ENCODE results near the gene ZNF565. TPM values are rescaled to one million over a fixed set of nuclear protein-coding genes. Genes with fewer than 3 reads are reported as not detected.

Gene ZNF565
- total RNA-seq, 2 donors from 2014 or later: 1.6 to 2.7 TPM

DNA sequence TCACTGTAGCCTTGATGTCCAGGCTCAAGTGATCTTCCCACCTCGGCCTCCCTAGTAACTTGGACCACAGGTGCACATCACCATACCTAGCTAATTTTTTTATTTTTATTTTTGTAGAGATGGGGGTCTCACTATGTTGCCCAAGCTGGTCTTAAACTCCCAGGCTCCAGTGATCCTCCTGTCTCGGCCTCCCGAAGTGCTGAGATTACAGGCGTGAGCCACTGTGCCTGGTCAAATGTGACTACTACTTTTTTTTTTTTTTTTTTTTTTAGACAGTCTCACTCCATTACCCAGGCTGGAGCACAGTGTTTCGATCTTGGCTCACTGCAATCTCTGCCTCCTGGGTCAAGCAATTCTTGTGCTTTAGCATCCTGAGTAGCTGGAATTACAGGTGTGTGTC is 41.6 kb downstream of the ZNF565 start:
- no peaks in the 10 kb centered on the region for H3K27me3 ChIP-seq (ENCODE audit: control insufficient read depth, insufficient read depth, low read length, poor library complexity, severe bottlenecking)
- H3K9ac ChIP-seq (ENCODE audit: extremely low read depth, low read length, poor library complexity, severe bottlenecking): no peak overlapping the region
- TF ChIP-seq, protein P1, sequence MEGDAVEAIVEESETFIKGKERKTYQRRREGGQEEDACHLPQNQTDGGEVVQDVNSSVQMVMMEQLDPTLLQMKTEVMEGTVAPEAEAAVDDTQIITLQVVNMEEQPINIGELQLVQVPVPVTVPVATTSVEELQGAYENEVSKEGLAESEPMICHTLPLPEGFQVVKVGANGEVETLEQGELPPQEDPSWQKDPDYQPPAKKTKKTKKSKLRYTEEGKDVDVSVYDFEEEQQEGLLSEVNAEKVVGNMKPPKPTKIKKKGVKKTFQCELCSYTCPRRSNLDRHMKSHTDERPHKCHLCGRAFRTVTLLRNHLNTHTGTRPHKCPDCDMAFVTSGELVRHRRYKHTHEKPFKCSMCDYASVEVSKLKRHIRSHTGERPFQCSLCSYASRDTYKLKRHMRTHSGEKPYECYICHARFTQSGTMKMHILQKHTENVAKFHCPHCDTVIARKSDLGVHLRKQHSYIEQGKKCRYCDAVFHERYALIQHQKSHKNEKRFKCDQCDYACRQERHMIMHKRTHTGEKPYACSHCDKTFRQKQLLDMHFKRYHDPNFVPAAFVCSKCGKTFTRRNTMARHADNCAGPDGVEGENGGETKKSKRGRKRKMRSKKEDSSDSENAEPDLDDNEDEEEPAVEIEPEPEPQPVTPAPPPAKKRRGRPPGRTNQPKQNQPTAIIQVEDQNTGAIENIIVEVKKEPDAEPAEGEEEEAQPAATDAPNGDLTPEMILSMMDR (conservative IDR thresholded peaks at IDR 0.05): no peak
- no peaks in the 10 kb centered on the region for H3K36me3 ChIP-seq (ENCODE audit: control insufficient read depth, insufficient read depth, low read length)
- no peaks in the 10 kb centered on the region for H3K36me3 Mint-ChIP-seq (ENCODE audit: low read depth)
- no peak overlapping the region for H3K4me3 Mint-ChIP-seq
- no peak overlapping the region for H3K4me3 ChIP-seq (ENCODE audit: low read length)
- H3K4me1 Mint-ChIP-seq: no peaks in the 10 kb centered on the region
- no peaks in the 10 kb centered on the region for H3K9me3 Mint-ChIP-seq
- H3K27ac ChIP-seq (ENCODE audit: low read depth, low read length): no peak overlapping the region
- no peaks in the 10 kb centered on the region for H3K27me3 Mint-ChIP-seq (ENCODE audit: insufficient read depth)
- no peak overlapping the region for H3K27ac Mint-ChIP-seq
- 93 to 100% methylated on average over 1 to 5 of the region's 5 CpGs for WGBS, 2 experiments (ENCODE audit: insufficient coverage in 1 of 2, insufficient read length in 1 of 2)
- H3K4me1 ChIP-seq (ENCODE audit: control insufficient read depth, insufficient read depth, low read length): no peaks in the 10 kb centered on the region
- H3K9me3 ChIP-seq (ENCODE audit: control insufficient read depth, low read length): no peaks in the 10 kb centered on the region
- DNase-seq: no peak

DNA sequence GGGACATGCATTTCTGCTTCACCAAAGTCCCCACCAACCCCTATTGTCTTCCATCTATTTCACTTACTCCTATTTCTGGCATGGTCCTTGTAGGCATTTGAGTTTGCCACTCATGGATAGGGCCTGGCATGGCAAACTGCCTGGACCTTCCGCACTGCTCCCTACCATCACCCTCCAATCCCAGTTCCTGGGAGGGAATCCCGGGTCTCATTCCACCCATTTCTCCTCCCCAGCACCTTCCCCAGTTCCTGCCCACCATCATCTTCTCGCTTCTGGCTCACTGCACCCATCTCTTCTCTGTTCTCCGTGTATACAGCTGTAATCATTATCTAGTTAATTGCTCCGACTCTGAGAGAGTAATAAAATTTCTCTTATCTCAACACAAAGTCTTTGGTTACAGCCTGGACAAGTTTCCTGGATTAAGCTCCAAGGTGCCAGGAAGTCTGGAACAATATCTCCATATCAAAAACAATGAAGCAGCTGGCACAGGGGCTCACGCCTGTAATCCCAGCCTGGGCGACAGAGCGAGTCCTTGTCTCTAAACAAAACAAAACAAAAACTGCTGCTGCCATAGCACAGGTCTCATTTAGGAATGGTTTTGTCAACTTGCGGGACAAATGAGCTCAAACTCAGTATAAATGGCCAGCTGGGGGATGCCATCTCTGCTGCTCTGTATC is 45.2 kb downstream of the ZNF565 start:
- no peaks in the 10 kb centered on the region for H3K4me1 ChIP-seq (ENCODE audit: control insufficient read depth, insufficient read depth, low read length)
- 88 to 92% methylated on average over 6 to 9 of the region's 9 CpGs for WGBS, 2 experiments (ENCODE audit: insufficient coverage in 1 of 2, insufficient read length in 1 of 2)
- H3K27me3 ChIP-seq (ENCODE audit: control insufficient read depth, insufficient read depth, low read length, poor library complexity, severe bottlenecking): no peaks in the 10 kb centered on the region
- H3K27ac ChIP-seq (ENCODE audit: low read depth, low read length): no peak overlapping the region
- no peak overlapping the region for H3K4me3 ChIP-seq (ENCODE audit: low read length)
- no peak overlapping the region for H3K27ac Mint-ChIP-seq
- TF ChIP-seq, protein P1 (conservative IDR thresholded peaks at IDR 0.05): no peak
- H3K4me1 Mint-ChIP-seq: no peaks in the 10 kb centered on the region
- H3K27me3 Mint-ChIP-seq (ENCODE audit: insufficient read depth): no peaks in the 10 kb centered on the region
- peaks cover 9% of the 10 kb centered on the region for H3K36me3 Mint-ChIP-seq (ENCODE audit: low read depth)
- H3K4me3 Mint-ChIP-seq: no peak overlapping the region
- no peak for DNase-seq
- H3K9me3 Mint-ChIP-seq: no peaks in the 10 kb centered on the region
- H3K36me3 ChIP-seq (ENCODE audit: control insufficient read depth, insufficient read depth, low read length): peaks cover 9% of the 10 kb centered on the region
- H3K9ac ChIP-seq (ENCODE audit: extremely low read depth, low read length, poor library complexity, severe bottlenecking): no peak overlapping the region
- H3K9me3 ChIP-seq (ENCODE audit: control insufficient read depth, low read length): no peaks in the 10 kb centered on the region

DNA sequence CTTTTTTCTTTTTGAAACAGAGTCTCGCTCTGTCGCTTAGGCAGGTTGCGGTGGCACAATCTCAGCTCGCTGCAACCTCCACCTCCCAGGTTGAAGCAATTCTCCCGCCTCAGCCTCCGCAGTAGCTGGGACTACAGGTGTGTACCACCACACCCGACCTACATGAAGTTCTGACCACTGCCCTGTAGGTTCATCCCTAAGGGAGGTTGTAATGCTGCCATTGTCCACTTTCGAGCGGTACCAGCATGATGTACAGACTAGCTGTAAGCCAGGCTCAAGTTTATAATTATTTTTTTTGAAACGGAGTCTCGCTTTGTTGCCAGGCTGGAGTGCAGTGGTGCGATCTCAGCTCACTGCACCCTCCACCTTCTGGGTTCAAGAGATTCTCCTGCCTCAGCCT is 50.7 kb downstream of the ZNF565 start:
- Mint-ChIP-seq H3K27me3 (ENCODE audit: insufficient read depth) (no peaks in the 10 kb centered on the region), H3K4me1 (peaks cover 17% of the 10 kb centered on the region), H3K9me3 (no peaks in the 10 kb centered on the region), H3K36me3 (ENCODE audit: low read depth) (peaks cover 28% of the 10 kb centered on the region), H3K4me3 (no peak overlapping the region), H3K27ac (no peak overlapping the region)
- H3K4me1 ChIP-seq (ENCODE audit: control insufficient read depth, insufficient read depth, low read length): peaks cover 3% of the 10 kb centered on the region
- no peak overlapping the region for H3K27ac ChIP-seq (ENCODE audit: low read depth, low read length)
- 95 to 97% methylated on average over 10 to 12 of the region's 12 CpGs for WGBS, 2 experiments (ENCODE audit: insufficient coverage in 1 of 2, insufficient read length in 1 of 2)
- no peaks in the 10 kb centered on the region for H3K9me3 ChIP-seq (ENCODE audit: control insufficient read depth, low read length)
- TF ChIP-seq, protein P1 (conservative IDR thresholded peaks at IDR 0.05): no peak
- H3K9ac ChIP-seq (ENCODE audit: extremely low read depth, low read length, poor library complexity, severe bottlenecking): no peak overlapping the region
- no peak for DNase-seq
- peaks cover 25% of the 10 kb centered on the region for H3K36me3 ChIP-seq (ENCODE audit: control insufficient read depth, insufficient read depth, low read length)
- H3K4me3 ChIP-seq (ENCODE audit: low read length): no peak overlapping the region
- no peaks in the 10 kb centered on the region for H3K27me3 ChIP-seq (ENCODE audit: control insufficient read depth, insufficient read depth, low read length, poor library complexity, severe bottlenecking)
